ENCODE results near the gene TMEM129. TPM values are rescaled to one million over a fixed set of nuclear protein-coding genes. Genes with fewer than 3 reads are reported as not detected.
A peak's percentile ranks its signal among the peaks of the same experiment; 100 is the strongest.

TMEM129 gene
- total and polyA plus RNA-seq, 10 of the 15 experiments (the other 5 are each of a cell fraction or from before 2014, with no cell fraction given) = 0.19 to 24.9 (median 13.2) TPM

- TF ChIP-seq CTCF (IDR thresholded peaks at IDR 0.05 in 2 of 3, conservative IDR thresholded peaks at IDR 0.05 in 1 of 3; ENCODE audit: control insufficient read depth in 2 of 3, extremely low read depth in 1 of 3, insufficient read depth in 1 of 3, low read depth in 3 of 3, low read length in 3 of 3) (no peak), ATF3 (IDR thresholded peaks at IDR 0.05; ENCODE audit: borderline replicate concordance, extremely low read depth, low read depth, low read length) (no peak)
Observed at GRCh38 chr4:1744552-1744951, 23.4 kb upstream of the TMEM129 start (continued).

- no peaks in the 10 kb centered on the region for H3K27me3 ChIP-seq (replicated peaks in 1 of 2; ENCODE audit: control insufficient read depth in 2 of 2, insufficient read depth in 2 of 2, low read length in 1 of 2)
- no peaks in the 10 kb centered on the region for H4K20me1 ChIP-seq (ENCODE audit: control insufficient read depth, insufficient read depth)
- no peaks in the 10 kb centered on the region for H3K79me2 ChIP-seq (ENCODE audit: control insufficient read depth, insufficient read depth, low read length)
- H3K9ac ChIP-seq (ENCODE audit: control insufficient read depth, insufficient read depth, low read length) = no peak overlapping the region
- TF ChIP-seq POLR2A (IDR thresholded peaks at IDR 0.05; ENCODE audit: low read depth, low read length) = peak; percentile 41
- no peak for TF ChIP-seq SMARCA5 (IDR thresholded peaks at IDR 0.05)
- no peak for TF ChIP-seq SKIL (IDR thresholded peaks at IDR 0.05; ENCODE audit: low read depth, poor library complexity, severe bottlenecking)
- no peak for TF ChIP-seq POLR2AphosphoS2 (IDR thresholded peaks at IDR 0.05; ENCODE audit: low read depth, low read length)
- H3K4me1 ChIP-seq (ENCODE audit: control insufficient read depth, insufficient read depth, low read length) = no peaks in the 10 kb centered on the region
- CTCF ChIA-PET = interaction anchor here (0.9 to 5.1 kb wide), 4 partner anchors 13 to 775 kb away, joined by 3 to 60 read pairs (median 6); no protein-coding TSS in a partner anchor
- no TSS peak for BruUV-seq (replicated peaks)
- no peak overlapping the region for H3K27ac ChIP-seq (ENCODE audit: control insufficient read depth, insufficient read depth)
- RAD21 ChIA-PET (ENCODE audit: unreplicated experiment) = interaction anchor here (1.0 kb wide), 1 partner anchor 156 kb away, joined by 3 read pairs; no protein-coding TSS in a partner anchor
- WGBS (ENCODE audit: insufficient coverage, insufficient replicate concordance, low lambda C conversion rate, missing lambda C conversion rate) = 97% methylated on average over 6 of the region's 6 CpGs
- POLR2A ChIA-PET = no interaction called here
- H3K4me2 ChIP-seq (ENCODE audit: control insufficient read depth, insufficient read depth) = no peak overlapping the region
- intact Hi-C loops (cut with micrococcal nuclease; ENCODE audit: unreplicated experiment) (no loop called here), in situ Hi-C loops (cut with MboI) (loop anchor here (5.0 kb wide), 2 partner anchors 73 to 163 kb away; no protein-coding TSS in a partner anchor)
- DNase-seq (ENCODE audit: low read depth, low spot score) (no peak), FAIRE-seq (no peak), ATAC-seq (no peak)
- H3K4me3 ChIP-seq = no peak overlapping the region
- SMC1A ChIA-PET (ENCODE audit: uncharacterized antibody, unreplicated experiment) = no interaction called here
- H3K36me3 ChIP-seq (ENCODE audit: control insufficient read depth in 2 of 2, insufficient read depth in 2 of 2, low read length in 1 of 2) = peaks cover 20 to 36% of the 10 kb centered on the region in 2 experiments; a peak in 3 of 4 replicates
- no peak overlapping the region for H2AFZ ChIP-seq (ENCODE audit: control insufficient read depth, low read depth, low read length)
- no peaks in the 10 kb centered on the region for H3K9me3 ChIP-seq (replicated peaks; ENCODE audit: control insufficient read depth, insufficient read depth, low read length)
Observed at GRCh38 chr4:1743975-1744374, 22.9 kb upstream of the TMEM129 start.

All from GM12878 (cell line).